GM18870 (cell line): ENCODE measurements around the gene ZNF521.

Experiments used
- ATAC-seq: cut with Tn5 transposase; IDR thresholded peaks from one replicate; pipeline ENCODE4 v1.9.1; 2021; ENCODE audit warnings: moderate library complexity; ENCODE audit not compliant: unreplicated experiment

ZNF521 gene

DNA sequence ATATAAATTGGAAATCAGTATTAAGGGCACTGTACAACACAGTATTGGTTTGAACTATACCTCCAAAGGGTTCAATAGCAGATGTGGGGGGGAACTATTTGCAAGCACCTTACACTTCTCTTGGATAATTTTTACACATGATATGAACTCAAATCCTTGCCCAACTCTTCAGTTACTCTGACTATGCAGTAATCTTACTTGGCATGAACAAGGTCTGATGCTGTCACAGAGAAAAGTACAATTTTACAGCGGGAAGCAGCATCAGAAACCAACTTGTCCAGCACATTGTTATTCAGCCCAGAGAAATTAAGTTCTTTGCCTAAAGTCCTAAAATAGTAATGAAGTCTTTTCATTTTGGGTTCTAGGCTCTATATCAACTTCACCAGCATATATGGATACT, 98.2 kb downstream of the ZNF521 start:
- no peak for ATAC-seq

DNA sequence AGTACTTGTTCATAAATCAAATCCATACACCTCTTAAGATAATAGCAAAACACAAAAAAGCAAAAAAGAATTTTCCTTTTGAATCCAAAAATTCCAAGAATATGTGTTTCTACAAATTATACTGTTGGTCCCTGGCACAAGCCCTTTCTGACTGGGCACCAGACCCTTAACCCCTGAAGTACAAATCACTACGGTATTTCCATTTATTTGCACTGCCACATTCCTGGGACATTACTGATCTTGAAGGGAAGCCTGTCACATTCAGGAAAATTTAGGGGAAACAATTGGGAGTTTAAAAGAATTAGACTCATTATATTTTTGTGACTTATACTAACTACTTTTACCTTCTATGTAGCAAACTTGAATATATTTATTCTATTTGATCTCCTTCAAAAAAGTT, 98.8 kb downstream of the ZNF521 start:
- ATAC-seq: no peak

DNA sequence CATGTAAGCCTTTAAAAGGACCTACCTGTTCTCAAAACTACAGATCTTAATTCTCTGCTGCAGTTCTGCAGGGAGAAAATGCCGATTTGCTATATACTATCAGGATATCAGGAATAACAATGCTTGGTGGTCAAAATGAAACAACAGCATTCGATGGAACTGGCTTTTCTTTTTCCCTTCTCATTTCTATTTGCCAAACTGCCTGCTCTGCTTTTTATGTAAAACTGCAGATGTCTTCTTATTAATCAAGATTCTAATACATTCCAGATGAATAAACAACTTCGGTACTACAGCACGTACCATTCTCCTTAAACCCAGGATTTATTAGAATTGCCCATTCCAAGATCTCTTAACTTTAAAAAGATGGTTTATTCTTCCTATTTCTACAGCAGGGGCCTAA, 100.9 kb downstream of the ZNF521 start:
- ATAC-seq: no peak

DNA sequence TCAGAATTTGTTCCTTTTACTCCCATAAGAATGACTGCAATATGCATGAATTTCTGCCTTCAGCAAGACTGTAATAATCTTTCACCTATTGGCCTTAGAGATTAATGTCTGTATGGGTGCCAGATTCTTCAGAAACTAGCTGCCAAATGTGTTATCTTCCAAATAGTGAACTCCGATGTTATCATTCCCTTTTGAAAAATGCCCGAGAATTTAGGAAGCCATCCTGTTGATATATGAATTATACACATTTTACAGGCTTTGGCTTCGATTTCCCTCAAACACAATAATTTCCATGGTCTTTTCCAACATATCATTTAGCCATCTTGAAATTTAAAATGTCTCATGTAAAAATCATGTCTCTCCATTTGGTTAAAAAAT, 101.5 kb downstream of the ZNF521 start:
- no peak for ATAC-seq

DNA sequence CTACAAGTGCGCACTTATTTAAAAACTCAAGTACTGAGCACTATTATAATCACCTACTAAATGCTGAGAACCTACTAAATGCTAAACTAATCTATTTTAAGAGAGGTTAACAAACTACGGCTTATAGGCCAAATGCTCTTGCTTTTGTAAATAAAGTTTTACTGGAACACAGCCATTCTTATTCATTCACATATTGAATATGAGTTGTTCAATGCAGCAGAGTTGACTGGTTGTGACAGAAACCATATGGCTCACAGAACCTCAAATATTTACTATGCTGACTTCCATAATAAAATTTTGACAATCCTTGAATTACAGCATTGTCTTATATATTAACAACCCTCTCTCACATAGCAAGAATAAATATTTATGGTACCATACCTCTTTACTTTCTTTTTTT, 103.2 kb downstream of the ZNF521 start:
- no peak for ATAC-seq

DNA sequence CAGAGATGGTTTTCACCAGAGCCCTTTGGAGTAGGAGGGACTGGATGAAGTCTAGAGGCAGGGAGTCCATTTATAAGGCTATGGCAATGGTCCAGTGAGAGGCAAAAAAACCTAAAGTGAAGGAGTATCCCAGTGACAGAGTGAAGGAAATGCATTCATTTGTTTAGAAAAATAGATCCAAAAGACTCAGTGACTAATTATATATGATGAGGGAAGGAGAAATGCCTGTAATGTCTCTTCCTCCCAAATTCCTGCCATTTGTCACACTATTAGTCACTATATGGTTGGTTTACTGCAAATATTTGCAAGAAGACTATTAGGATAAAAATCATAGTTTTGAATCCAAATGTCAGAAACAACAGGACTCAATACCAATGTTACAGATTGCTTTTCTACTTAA, 104.2 kb downstream of the ZNF521 start:
- ATAC-seq: no peak

DNA sequence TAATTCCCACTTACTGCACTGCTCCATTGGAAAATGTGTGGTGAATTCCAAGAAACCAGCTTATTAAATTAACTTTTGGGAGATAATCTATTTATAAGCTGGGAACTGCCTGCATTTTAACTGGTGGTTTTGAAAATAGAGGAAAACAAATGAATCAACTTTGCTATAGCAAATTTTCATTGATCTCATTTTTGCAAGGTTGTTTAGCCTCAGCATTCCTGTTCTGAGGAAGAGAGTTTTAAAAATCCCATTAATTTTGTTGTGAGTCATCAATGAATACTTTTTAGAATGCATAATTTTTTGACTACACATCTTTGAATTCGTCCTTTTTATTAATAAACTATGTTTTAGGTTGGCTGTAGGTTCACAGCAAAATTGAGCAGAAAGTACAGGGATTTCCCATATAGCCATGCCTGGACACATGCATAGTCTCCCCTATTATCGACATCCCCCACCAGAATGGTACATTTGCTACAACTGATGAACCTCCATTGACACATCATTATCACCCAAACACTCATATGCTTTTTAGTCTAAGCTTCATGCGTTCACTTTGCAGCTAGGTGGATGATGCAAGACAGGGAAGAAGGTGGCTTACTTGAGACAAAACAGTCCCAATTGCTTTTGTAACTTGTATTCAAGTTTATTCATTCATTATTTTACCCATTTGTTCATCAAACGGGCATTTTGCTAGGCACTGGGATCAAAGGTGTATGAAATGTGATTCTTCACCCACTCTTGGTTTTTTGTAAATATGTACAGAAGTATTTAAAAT, 106.9 kb downstream of the ZNF521 start:
- ATAC-seq: no peak

DNA sequence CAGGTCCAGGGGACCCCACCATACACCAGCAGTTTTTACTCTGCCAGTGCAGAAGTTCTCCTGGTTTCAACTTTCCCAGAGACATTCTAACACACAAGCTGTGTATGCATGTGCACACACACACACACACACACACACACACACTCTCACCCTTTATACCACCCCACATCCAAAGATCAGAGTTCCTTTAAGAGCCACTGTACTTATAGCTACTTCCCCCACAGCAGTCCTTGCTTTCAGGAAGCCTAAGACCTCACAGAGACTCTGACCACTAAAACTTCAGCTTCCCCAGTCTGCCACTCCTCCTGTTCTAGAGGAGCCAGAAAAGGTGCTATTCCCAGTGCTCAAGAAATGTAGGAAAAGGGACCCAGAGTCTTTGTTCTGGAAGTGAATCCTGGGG, 107.8 kb downstream of the ZNF521 start:
- no peak for ATAC-seq

DNA sequence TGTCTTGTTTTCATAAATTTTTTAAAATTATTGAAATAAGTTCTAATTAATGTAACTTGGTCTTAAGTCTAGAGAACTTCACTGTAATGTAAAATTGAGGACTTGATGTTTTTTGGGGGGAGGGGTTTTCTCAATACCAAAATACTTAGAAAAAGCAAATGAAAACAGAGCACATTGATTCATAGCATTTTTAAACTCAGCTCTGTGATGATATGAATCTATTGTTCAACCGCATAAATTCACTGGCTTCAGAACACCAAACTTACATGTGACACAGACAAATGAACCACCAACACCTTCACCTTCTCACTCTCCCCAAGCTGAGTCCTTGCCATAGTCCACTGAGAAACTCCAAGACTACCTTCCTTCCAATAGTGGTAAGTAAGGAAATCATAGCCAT, 108.2 kb downstream of the ZNF521 start:
- ATAC-seq: no peak

DNA sequence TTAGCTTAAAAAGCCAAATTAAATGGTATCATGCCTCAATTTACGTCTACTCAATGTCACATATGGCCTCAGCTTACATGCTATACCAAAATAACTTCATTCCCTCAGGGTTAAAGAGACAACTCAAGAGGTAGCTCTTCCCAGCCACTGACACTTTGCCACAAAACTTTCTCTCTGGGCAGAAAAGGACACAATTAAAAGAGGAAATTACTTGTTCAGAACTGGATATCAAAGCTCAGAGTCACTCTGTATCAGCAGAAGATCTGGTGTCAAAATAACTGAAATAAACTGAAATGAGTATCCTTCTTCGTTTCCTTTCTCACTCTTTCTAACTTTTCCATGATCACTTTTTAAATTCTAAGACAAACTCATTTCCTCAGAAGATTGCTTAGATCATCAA, 108.7 kb downstream of the ZNF521 start:
- ATAC-seq: no peak

DNA sequence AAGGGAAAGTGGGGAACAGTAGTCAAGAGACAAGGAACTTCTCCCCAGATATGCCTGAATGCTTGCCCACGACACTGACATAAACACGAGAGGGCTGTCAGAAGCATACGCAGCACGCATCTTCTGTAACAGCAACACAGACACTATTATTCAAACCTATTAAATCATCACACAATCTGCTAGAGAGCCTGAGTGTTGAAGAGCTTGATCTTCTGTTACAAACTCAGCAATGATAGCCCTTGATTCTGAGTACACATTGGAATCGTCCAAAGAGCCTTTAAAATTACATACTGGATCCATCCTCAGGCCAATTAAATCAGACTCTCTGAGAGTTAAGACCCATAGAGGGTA, 111.6 kb downstream of the ZNF521 start:
- ATAC-seq: no peak

DNA sequence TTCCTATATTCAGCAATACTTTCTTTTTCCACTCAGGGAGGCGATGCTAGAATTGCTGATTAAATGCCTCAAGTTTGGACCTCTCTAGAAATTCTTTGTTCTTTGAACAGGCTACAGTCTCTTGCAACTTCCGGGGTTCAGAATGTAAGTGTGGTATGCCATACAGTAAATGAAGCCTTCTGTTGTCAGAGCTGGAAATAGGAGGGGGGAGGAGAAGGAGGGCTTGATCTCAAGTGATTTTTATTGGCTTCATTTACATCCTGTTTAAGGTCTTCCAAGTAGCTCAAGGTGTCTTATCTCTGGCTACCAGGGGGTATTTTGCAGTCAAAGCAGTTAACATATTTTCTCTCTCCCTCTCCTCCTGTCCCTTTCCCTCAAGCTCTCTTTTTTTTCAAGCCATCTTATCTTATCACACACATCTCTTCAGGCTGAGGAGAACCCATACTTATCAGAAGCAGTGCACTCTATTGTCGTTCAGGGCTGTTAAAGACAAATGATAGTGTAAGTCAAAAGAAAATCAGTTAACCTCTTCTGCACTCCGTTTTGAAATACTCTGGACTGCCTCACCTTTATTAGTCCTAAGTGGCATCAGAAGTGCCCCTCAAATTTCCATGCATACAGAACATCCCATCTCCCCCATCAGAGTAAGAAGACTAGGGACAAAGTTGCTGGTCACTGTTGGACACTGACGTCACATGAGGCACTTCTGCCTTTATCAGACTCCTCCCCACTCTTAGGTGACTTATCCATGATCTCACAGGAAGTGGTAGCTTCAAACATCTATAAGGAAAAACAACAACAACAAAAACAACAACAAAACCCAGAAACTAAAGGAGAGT, 112.2 kb downstream of the ZNF521 start:
- ATAC-seq: no peak

DNA sequence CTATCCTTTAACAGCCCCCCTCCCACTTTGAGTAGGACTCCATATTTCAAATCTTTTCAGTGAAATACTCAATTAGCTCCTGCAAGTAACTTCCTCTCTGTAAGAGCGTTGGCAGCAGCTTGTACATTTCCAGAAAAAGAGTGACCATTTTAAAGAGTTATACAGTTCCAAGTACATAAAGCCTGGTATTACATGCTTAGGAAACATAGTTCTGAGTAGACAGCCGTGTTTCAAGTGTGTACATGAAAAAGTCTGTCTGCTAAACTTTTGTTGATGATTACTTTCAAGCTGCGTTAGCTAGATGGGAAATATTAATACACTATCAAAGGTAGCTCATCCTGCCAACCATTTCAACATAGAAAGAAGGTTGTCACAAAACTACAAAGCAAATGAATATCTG, 112.8 kb downstream of the ZNF521 start:
- ATAC-seq: no peak

DNA sequence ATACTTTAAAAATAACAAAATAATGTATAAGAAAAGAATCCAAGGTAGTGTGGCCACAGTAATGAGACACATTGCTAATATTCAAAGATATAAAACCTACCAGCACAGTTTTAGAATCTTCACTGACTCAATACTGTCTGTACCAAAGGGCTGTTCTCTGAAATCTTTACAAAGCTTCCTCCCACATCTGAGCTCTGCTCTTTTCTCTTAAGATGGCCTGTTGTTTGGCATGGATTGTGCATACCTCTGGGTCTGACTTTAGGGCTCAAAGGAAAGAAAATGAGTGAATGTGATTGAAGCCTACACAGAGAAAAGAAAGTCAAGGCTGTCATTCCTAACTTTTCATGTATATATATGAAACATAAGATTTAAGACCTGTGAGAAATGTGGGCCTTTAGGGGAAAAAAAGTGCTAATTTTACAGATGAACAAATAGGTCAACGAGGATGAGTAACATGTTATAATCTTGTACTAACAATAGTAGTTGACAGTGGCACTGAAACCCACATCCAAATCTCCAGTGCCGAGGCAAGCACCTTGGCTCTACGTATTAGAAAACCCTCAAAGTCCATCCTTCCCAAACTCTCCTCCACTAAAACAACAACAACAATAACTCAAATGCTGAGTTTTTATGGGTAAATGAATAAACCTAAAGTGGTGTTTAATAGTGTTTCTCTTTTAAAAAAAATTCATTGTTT, 114.2 kb downstream of the ZNF521 start:
- ATAC-seq: no peak

DNA sequence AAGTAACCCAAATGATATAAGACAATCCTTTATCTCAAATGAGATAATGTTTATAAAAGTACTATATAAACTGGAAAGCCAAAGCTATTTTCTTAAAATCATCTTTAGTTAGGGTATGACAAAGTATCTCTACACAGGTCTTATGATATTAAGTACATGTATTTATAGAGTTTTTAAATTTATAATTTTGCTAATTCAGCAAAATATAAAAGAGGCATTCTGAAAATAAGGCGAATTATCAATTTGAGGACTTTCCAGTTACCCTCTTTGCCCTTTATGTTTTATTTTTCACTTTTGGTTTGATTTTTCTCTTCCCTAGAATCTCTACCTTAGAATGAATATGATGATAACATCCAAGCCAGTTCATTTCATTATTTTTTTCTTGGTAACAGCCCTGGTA, 115.2 kb downstream of the ZNF521 start:
- ATAC-seq: no peak

DNA sequence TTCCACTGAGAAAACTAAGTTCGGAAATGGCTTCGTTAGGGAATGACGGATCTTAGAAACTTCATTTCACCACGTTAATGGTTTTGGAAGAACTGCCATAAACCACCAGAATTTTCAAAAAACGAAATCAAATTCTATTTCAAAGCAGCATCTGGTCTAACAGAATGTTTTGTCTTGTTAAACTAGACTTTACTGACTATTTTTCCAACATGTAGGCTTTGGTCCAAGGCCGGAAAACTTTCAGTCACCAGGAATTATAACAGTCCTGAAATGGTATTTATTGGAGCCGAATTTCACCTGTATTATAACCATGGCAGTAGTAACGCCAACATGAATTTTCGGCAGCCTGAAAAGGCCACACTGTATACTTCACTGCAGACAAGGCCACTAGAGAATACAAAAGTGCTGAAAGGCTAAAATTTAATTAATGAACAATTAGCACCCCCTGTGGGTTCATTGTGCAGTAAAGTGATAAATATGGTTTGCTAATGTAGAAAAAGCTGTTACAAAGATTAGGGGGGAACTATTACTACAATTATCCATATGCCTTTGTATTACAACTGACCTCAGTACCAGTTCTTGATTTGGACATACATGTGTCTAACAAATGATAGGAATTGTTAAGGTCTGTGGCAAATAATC, 116.4 kb downstream of the ZNF521 start:
- ATAC-seq: no peak

DNA sequence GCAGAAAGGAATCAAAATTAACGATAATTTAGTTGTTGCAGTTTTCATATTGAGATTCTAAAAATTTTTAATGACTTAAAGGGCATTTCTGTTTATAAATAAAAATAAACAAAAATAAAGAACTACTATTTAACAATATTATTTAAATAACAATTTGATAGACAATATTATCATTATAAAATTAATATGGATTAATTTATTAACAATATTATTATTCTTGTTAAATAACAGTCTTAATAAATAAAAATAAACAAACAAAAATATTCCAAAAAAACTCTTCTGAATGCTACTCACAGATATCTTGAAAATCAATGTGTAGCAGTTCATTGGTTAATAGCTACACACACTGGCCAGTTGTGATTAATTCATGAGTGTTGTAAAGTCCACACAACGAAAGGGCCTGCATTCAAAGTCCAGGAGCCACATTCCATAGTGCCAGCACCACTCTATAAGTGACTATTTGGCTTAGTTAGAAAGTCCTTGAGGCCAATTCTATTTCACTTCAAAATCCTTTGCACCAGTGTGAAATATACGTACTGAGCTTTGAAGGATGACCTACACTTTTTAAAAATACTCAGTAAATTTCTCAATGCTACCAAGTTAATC, 117.1 kb downstream of the ZNF521 start:
- no peak for ATAC-seq

DNA sequence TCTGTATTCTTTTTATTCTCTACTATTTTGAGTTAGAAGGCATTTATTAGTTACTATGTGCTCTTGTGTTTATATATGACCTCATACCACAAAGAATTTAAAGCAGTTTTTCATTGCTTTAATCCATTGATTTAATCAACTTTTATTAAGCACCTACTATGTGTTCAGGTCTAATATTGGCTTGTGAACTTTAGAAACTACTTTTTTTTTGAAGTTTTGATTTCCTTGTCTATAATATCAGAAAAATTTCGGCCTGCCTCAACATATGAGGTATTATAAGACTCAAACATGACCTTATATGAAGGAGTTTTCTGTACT, 117.7 kb downstream of the ZNF521 start:
- ATAC-seq: no peak

DNA sequence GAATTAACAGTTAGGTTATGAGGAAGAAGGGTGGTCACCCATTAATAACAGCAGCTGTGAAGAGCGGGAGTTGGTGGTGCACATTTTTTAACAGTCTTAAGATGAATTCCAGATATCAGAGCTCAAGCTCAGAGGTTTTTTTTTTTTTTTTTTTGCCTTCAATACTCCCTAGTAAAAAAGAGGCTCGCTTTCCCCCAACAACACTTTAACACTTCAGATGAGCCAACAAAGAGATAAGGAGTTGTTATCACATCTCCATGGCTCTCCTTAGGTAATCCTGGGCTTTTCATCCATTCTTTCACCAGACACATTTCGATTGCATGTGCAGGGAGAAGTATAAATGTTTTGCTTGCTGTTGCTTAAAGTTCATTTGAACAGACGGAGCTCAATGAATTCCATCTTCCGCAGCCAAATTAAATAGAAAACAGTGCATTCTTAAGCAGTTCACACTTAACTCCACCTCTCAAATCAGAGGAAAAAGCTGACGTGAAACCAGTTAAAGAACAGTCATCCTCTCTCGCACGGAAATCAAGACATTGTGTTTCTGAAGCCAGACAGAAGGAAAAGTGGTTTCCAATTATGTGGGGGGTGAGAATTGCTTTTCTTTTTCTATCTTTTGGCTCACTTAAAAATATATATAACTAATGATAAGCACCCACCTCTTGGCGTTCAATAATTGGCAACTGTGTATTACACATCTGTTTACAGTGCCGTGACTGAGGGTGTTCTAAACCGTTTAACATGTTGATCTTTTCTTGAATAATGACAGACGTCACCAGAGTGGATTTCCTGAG, 118.2 kb downstream of the ZNF521 start:
- ATAC-seq: no peak

DNA sequence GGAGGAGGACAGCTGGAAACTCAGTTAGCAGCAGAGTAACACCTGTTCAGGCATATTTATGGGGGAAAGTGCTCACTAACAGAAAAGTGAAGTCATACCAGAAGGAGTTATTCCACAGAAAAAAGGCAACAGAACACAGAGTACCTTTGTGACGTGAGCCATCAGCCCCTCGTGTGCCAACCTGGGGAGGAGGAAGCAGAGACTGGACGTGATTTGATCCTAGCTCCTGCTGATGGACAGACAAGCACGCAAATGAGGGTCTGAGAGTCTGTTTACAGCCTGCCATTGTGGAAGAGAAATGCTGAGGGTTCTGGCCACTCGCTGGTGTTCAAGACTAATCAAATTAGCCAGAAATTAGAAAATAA, 120.7 kb downstream of the ZNF521 start:
- no peak for ATAC-seq
